ENCODE measurements around the gene NECAP2.
A peak's percentile ranks its signal among the peaks of the same experiment; 100 is the strongest.

The NECAP2 gene

GRCh38 chr1:16413191-16413590 is 27.3 kb upstream of the NECAP2 start:
- no peak for DNase-seq (ENCODE audit: low read depth)
- no peak for TF ChIP-seq CTCF (conservative IDR thresholded peaks at IDR 0.05; ENCODE audit: low read depth, low read length)
- no peak overlapping the region for H3K4me3 ChIP-seq (ENCODE audit: low read depth, low read length)

GRCh38 chr1:16418823-16419425 is 21.6 kb upstream of the NECAP2 start:
- peak; percentile 37 for DNase-seq (ENCODE audit: low read depth)
- H3K4me3 ChIP-seq (ENCODE audit: low read depth, low read length) = no peak overlapping the region
- no peak for TF ChIP-seq CTCF (conservative IDR thresholded peaks at IDR 0.05; ENCODE audit: low read depth, low read length)

GRCh38 chr1:16420424-16421118 is 20.0 kb upstream of the NECAP2 start:
- no peak overlapping the region for H3K4me3 ChIP-seq (ENCODE audit: low read depth, low read length)
- TF ChIP-seq CTCF (conservative IDR thresholded peaks at IDR 0.05; ENCODE audit: low read depth, low read length) = no peak
- no peak for DNase-seq (ENCODE audit: low read depth)

DNA sequence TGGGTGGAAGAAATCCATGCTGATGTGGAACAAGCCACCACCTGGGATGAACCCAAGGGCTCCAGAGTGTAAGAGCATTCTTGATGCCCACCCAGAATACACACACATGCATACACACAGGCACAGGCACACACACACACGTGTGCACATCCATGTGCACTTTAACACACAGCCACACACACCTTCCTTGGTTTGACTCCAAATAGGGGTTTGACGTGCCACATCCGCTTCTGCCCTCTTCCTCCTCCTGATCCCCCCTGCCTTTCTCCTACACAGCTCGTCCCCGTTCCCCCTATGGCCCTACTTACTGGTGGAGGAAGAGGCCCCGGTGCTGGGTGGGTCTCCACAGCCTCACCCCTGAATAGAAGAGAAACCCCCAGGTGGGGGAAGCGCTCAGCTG is 19.3 kb upstream of the NECAP2 start:
- DNase-seq (ENCODE audit: low read depth) = no peak
- H3K4me3 ChIP-seq (ENCODE audit: low read depth, low read length) = no peak overlapping the region
- no peak for TF ChIP-seq CTCF (conservative IDR thresholded peaks at IDR 0.05; ENCODE audit: low read depth, low read length)

DNA sequence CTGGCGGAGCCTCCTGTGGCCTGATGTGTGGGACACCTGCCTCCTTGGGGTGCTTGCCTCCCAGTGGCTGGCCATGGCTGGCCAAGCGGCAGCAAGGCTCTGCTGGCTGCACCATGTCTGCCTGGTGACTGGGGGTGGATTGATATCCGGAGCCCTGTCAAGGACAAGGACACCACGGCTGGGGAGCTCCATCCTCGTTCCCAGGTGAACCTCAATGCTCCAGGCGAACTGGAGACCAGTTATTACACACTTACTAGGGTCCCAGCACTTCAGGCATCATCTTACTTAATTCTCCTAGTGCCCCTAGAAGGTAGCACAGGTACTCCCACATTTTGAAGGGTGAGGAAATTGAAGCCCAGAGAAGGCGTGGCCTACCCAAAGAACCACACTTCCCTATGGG is 18.5 kb upstream of the NECAP2 start:
- H3K4me3 ChIP-seq (ENCODE audit: low read depth, low read length) = no peak overlapping the region
- no peak for DNase-seq (ENCODE audit: low read depth)
- no peak for TF ChIP-seq CTCF (conservative IDR thresholded peaks at IDR 0.05; ENCODE audit: low read depth, low read length)

GRCh38 chr1:16425125-16426025 is 15.1 kb upstream of the NECAP2 start:
- no peak for TF ChIP-seq CTCF (conservative IDR thresholded peaks at IDR 0.05; ENCODE audit: low read depth, low read length)
- H3K4me3 ChIP-seq (ENCODE audit: low read depth, low read length) = no peak overlapping the region
- DNase-seq (ENCODE audit: low read depth) = no peak
